Adipocyte (in vitro differentiated cells): Measurements from ENCODE around the gene MINDY4.

Experiments
- DNase-seq: peaks from one replicate; pipeline ENCODE4 v3.0.0-alpha.2; 2015; ENCODE audit warnings: low read depth
- H3K27me3 ChIP-seq: replicated peaks from 2 replicates; pipeline ENCODE4 v1.7.0; 2013; ENCODE audit warnings: mild to moderate bottlenecking, low read length, moderate library complexity; ENCODE audit not compliant: control insufficient read depth, insufficient read depth
- H3K36me3 ChIP-seq: 2 replicates; pipeline ENCODE4 v1.7.0; 2013; ENCODE audit warnings: low read length, mild to moderate bottlenecking, moderate library complexity; ENCODE audit not compliant: control insufficient read depth, insufficient read depth, severe bottlenecking
- H3K4me1 ChIP-seq: 2 replicates; pipeline ENCODE4 v1.7.0; 2013; ENCODE audit warnings: mild to moderate bottlenecking, low read length, moderate library complexity; ENCODE audit not compliant: control insufficient read depth, insufficient read depth
- H3K4me3 ChIP-seq: 2 replicates; pipeline ENCODE4 v1.7.0; 2013; ENCODE audit warnings: mild to moderate bottlenecking, low read length, moderate library complexity
- H3K9ac ChIP-seq: 2 replicates; pipeline ENCODE4 v1.7.0; 2013; ENCODE audit warnings: mild to moderate bottlenecking, low read length, moderate library complexity
- H3K9me3 ChIP-seq: 2 replicates; pipeline ENCODE4 v1.7.0; 2013; ENCODE audit warnings: mild to moderate bottlenecking, low read length, moderate library complexity; ENCODE audit not compliant: control insufficient read depth

MINDY4 gene

GRCh38 chr7:30810986-30811385 is 39.8 kb downstream of the MINDY4 start:
- no peaks in the 10 kb centered on the region for H3K36me3 ChIP-seq
- peaks cover 33% of the 10 kb centered on the region for H3K4me1 ChIP-seq
- no peak overlapping the region for H3K9ac ChIP-seq
- H3K9me3 ChIP-seq, result no peaks in the 10 kb centered on the region
- no peak for DNase-seq
- no peak overlapping the region for H3K4me3 ChIP-seq
- no peaks in the 10 kb centered on the region for H3K27me3 ChIP-seq

GRCh38 chr7:30812676-30813075 is 41.5 kb downstream of the MINDY4 start:
- Histone ChIP-seq H3K27me3 (no peaks in the 10 kb centered on the region), H3K36me3 (no peaks in the 10 kb centered on the region), H3K4me3 (no peak overlapping the region), H3K9me3 (no peaks in the 10 kb centered on the region), H3K9ac (peak overlapping the region; percentile 89), H3K4me1 (peaks cover 49% of the 10 kb centered on the region)
- DNase-seq, result no peak

GRCh38 chr7:30813466-30813865 is 42.2 kb downstream of the MINDY4 start:
- Histone ChIP-seq H3K36me3 (no peaks in the 10 kb centered on the region), H3K9me3 (no peaks in the 10 kb centered on the region), H3K27me3 (no peaks in the 10 kb centered on the region), H3K9ac (peak overlapping the region; percentile 89), H3K4me1 (peaks cover 56% of the 10 kb centered on the region), H3K4me3 (no peak overlapping the region)
- no peak for DNase-seq

- Histone ChIP-seq H3K36me3 (no peaks in the 10 kb centered on the region), H3K4me3 (peak overlapping the region; percentile 59), H3K4me1 (peaks cover 65% of the 10 kb centered on the region), H3K9me3 (no peaks in the 10 kb centered on the region), H3K9ac (peak overlapping the region; percentile 89), H3K27me3 (no peaks in the 10 kb centered on the region)
- peak; percentile 61 for DNase-seq
These were observed 43.6 kb downstream of the MINDY4 start for GRCh38 chr7:30814700-30815387.

GRCh38 chr7:30815388-30815854 is 44.2 kb downstream of the MINDY4 start:
- H3K9ac ChIP-seq, result peak overlapping the region; percentile 89
- no peak for DNase-seq
- peak overlapping the region; percentile 59 for H3K4me3 ChIP-seq
- no peaks in the 10 kb centered on the region for H3K9me3 ChIP-seq
- no peaks in the 10 kb centered on the region for H3K27me3 ChIP-seq
- peaks cover 65% of the 10 kb centered on the region for H3K4me1 ChIP-seq
- no peaks in the 10 kb centered on the region for H3K36me3 ChIP-seq

GRCh38 chr7:30815951-30816644 is 44.9 kb downstream of the MINDY4 start:
- Histone ChIP-seq H3K9me3 (no peaks in the 10 kb centered on the region), H3K36me3 (no peaks in the 10 kb centered on the region), H3K9ac (peak overlapping the region; percentile 89), H3K4me3 (peak overlapping the region; percentile 76), H3K4me1 (peaks cover 65% of the 10 kb centered on the region), H3K27me3 (no peaks in the 10 kb centered on the region)
- DNase-seq, result no peak

- peaks cover 68% of the 10 kb centered on the region for H3K4me1 ChIP-seq
- peak overlapping the region; percentile 89 for H3K9ac ChIP-seq
- H3K27me3 ChIP-seq, result no peaks in the 10 kb centered on the region
- DNase-seq, result no peak
- no peaks in the 10 kb centered on the region for H3K36me3 ChIP-seq
- no peaks in the 10 kb centered on the region for H3K9me3 ChIP-seq
- H3K4me3 ChIP-seq, result peak overlapping the region; percentile 76
These were observed 45.6 kb downstream of the MINDY4 start for GRCh38 chr7:30816645-30817370.

- H3K4me1 ChIP-seq, result peaks cover 68% of the 10 kb centered on the region
- DNase-seq, result peak; percentile 63
- no peaks in the 10 kb centered on the region for H3K27me3 ChIP-seq
These were observed 46.2 kb downstream of the MINDY4 start for GRCh38 chr7:30817371-30817767.

GRCh38 chr7:30824821-30825720 is 53.9 kb downstream of the MINDY4 start:
- no peak for DNase-seq
- H3K36me3 ChIP-seq, result peaks cover 4% of the 10 kb centered on the region
- no peak overlapping the region for H3K4me3 ChIP-seq
- no peaks in the 10 kb centered on the region for H3K27me3 ChIP-seq
- no peak overlapping the region for H3K9ac ChIP-seq
- no peaks in the 10 kb centered on the region for H3K9me3 ChIP-seq
- peaks cover 4% of the 10 kb centered on the region for H3K4me1 ChIP-seq

More at GRCh38 chr7:30817371-30817767, 46.2 kb downstream of the MINDY4 start:
- Histone ChIP-seq H3K9me3 (no peaks in the 10 kb centered on the region), H3K4me3 (peak overlapping the region; percentile 76), H3K36me3 (no peaks in the 10 kb centered on the region), H3K9ac (peak overlapping the region; percentile 89)

- H3K27me3 ChIP-seq, result no peaks in the 10 kb centered on the region
- H3K36me3 ChIP-seq, result peaks cover 4% of the 10 kb centered on the region
- no peaks in the 10 kb centered on the region for H3K9me3 ChIP-seq
- no peak overlapping the region for H3K4me3 ChIP-seq
- no peak overlapping the region for H3K9ac ChIP-seq
- H3K4me1 ChIP-seq, result peaks cover 10% of the 10 kb centered on the region
- DNase-seq, result no peak
These were observed 55.0 kb downstream of the MINDY4 start for GRCh38 chr7:30826181-30826580.
